ENCODE results near the gene ZNF366.

GRCh38 chr5:72464071-72464470, 43.1 kb downstream of the ZNF366 start:
- TF ChIP-seq POLR2A (IDR thresholded peaks at IDR 0.05) (no peak), CTCF (IDR thresholded peaks at IDR 0.05) (no peak)

Measured in right lobe of liver (tissue), 4 donors.